ENCODE results near the gene GABRQ. TPM values are rescaled to one million over a fixed set of nuclear protein-coding genes. Genes with fewer than 3 reads are reported as not detected.
A peak's percentile ranks its signal among the peaks of the same experiment; 100 is the strongest.
"Not testable (repeated sequence)": the region's sequence is repeated elsewhere in the genome, so short reads cannot be mapped to it uniquely, and the experiment has no call there.

GABRQ gene
- total RNA-seq, 4 donors from 2014 or later = 0.13 to 0.32 (median 0.20) TPM

GRCh38 chrX:152663086-152663485, 25.4 kb downstream of the GABRQ start:
- no peak for DNase-seq (ENCODE audit: low spot score in 2 of 2)
- WGBS, 2 donors = 41 to 65% methylated on average over 3 to 4 of the region's 4 CpGs
- intact Hi-C loops (cut with DNase I; ENCODE audit: low total_unique reads) = no loop called here
- TF ChIP-seq CTCF (IDR thresholded peaks at IDR 0.05) (no peak), POLR2A (IDR thresholded peaks at IDR 0.05) (no peak)
- no peak overlapping the region for H3K4me3 ChIP-seq (ENCODE audit: low read depth, poor library complexity, severe bottlenecking)

- 63 to 73% methylated on average over 2 of the region's 2 CpGs for WGBS, 2 donors
- intact Hi-C loops (cut with DNase I; ENCODE audit: low total_unique reads) = no loop called here
- TF ChIP-seq CTCF (IDR thresholded peaks at IDR 0.05) (no peak), POLR2A (IDR thresholded peaks at IDR 0.05) (no peak)
- no peak overlapping the region for H3K4me3 ChIP-seq (ENCODE audit: low read depth, poor library complexity, severe bottlenecking)
- no peak for DNase-seq (ENCODE audit: low spot score in 2 of 2)
These were observed 36.4 kb downstream of the GABRQ start for GRCh38 chrX:152674135-152674534.

- intact Hi-C loops (cut with DNase I; ENCODE audit: low total_unique reads); H3K4me3 ChIP-seq (ENCODE audit: low read depth, poor library complexity, severe bottlenecking); DNase-seq (ENCODE audit: low spot score in 2 of 2): not testable (repeated sequence)
- 92% methylated on average over 3 of the region's 3 CpGs for WGBS, 2 donors
These were observed 37.0 kb downstream of the GABRQ start for GRCh38 chrX:152674652-152675051.

- H3K4me3 ChIP-seq (ENCODE audit: low read depth, poor library complexity, severe bottlenecking); intact Hi-C loops (cut with DNase I; ENCODE audit: low total_unique reads); DNase-seq (ENCODE audit: low spot score in 2 of 2): not testable (repeated sequence)
- no CpG with 5 or more reads among the region's 3 CpGs for WGBS, 2 donors
These were observed 43.3 kb downstream of the GABRQ start for GRCh38 chrX:152681012-152681411.

GRCh38 chrX:152697952-152698931, 60.5 kb downstream of the GABRQ start, which contains the start of gene MAGEA3:
Gene MAGEA3 (plus strand): TSS chrX:152698794. CDS start chrX:152700833, 2,039 bp downstream.
- intact Hi-C loops (cut with DNase I; ENCODE audit: low total_unique reads); DNase-seq (ENCODE audit: low spot score in 2 of 2); H3K4me3 ChIP-seq (ENCODE audit: low read depth, poor library complexity, severe bottlenecking): not testable (repeated sequence)
- no CpG with 5 or more reads among the region's 34 CpGs for WGBS, 2 donors

GRCh38 chrX:152700390-152700789, 62.7 kb downstream of the GABRQ start:
- intact Hi-C loops (cut with DNase I; ENCODE audit: low total_unique reads); H3K4me3 ChIP-seq (ENCODE audit: low read depth, poor library complexity, severe bottlenecking): not testable (repeated sequence)
- 87 to 94% methylated on average over 3 to 4 of the region's 5 CpGs for WGBS, 2 donors
- DNase-seq (ENCODE audit: low spot score in 2 of 2) = peak in 1 of 2 donors; percentile 56

- H3K4me3 ChIP-seq (ENCODE audit: low read depth, poor library complexity, severe bottlenecking); DNase-seq (ENCODE audit: low spot score in 2 of 2); intact Hi-C loops (cut with DNase I; ENCODE audit: low total_unique reads): not testable (repeated sequence)
- WGBS, 2 donors = 85 to 86% methylated on average over 2 to 4 of the region's 7 CpGs
These were observed 68.8 kb downstream of the GABRQ start for GRCh38 chrX:152706500-152706899.

Other genes with a start within 250 kb of the GABRQ start
- under 1 TPM in 1 of 4 donors, not detected in 3; 0.23 TPM for gene GABRA3, start 186.6 kb upstream of the GABRQ start, total RNA-seq
- not detected for gene MAGEA3, start 60.9 kb downstream of the GABRQ start, total RNA-seq
- gene CSAG2, start 71.4 kb downstream of the GABRQ start, total RNA-seq = not detected
- gene MAGEA2B, start 76.7 kb downstream of the GABRQ start, total RNA-seq = not detected
- not detected for gene CSAG1, start 95.8 kb downstream of the GABRQ start, total RNA-seq
- gene MAGEA12, start 95.9 kb downstream of the GABRQ start, total RNA-seq = not detected
- not detected for gene MAGEA2, start 115.9 kb downstream of the GABRQ start, total RNA-seq
- not detected for gene CSAG3, start 121.3 kb downstream of the GABRQ start, total RNA-seq
- not detected for gene MAGEA6, start 131.8 kb downstream of the GABRQ start, total RNA-seq
- gene CETN2, start 192.9 kb downstream of the GABRQ start, total RNA-seq = 10 to 100 TPM; 10.5 to 18.8 (median 13.5) TPM
- gene NSDHL, start 193.2 kb downstream of the GABRQ start, total RNA-seq = 10 to 100 TPM; 13.2 to 22.5 (median 17.9) TPM